ENCODE measurements around the gene SF3B3. TPM values are rescaled to one million over a fixed set of nuclear protein-coding genes. Genes with fewer than 3 reads are reported as not detected.

SF3B3 gene
- total and polyA plus RNA-seq, 2 of the 13 experiments (the other 11 are each of a cell fraction or from before 2014, with no cell fraction given): 157 to 500 TPM

- Histone ChIP-seq H3K79me2 (ENCODE audit: insufficient read depth, low read length) (peaks cover 43% of the 10 kb centered on the region), H3K27ac (ENCODE audit: extremely low read length, insufficient read depth, low read length) (no peak overlapping the region), H3K4me3 (replicated peaks in 1 of 3; ENCODE audit: insufficient read depth in 1 of 3, low read depth in 2 of 3, low read length in 3 of 3) (no peak overlapping the region), H3K9ac (ENCODE audit: insufficient read depth, low read depth, low read length) (no peak overlapping the region), H3K36me3 (replicated peaks in 1 of 2; ENCODE audit: control insufficient read depth in 1 of 2, insufficient read depth in 2 of 2, low read length in 2 of 2) (peaks cover 57 to 94% of the 10 kb centered on the region in 2 experiments), H3K4me2 (ENCODE audit: low read depth, low read length) (no peak overlapping the region), H2AFZ (ENCODE audit: low read length) (no peak overlapping the region), H4K20me1 (ENCODE audit: insufficient read depth, low read length) (peaks cover 55% of the 10 kb centered on the region), H3K9me3 (ENCODE audit: low read length) (no peaks in the 10 kb centered on the region), H3K4me1 (ENCODE audit: insufficient read depth, low read length) (no peaks in the 10 kb centered on the region), H3K27me3 (ENCODE audit: control insufficient read depth in 1 of 2, insufficient read depth in 2 of 2, low read length in 2 of 2) (no peaks in the 10 kb centered on the region)
- 67% methylated on average over 1 of the region's 1 CpG for WGBS (ENCODE audit: low lambda C conversion rate)
- no TSS peak for BruUV-seq (replicated peaks)
- FAIRE-seq: no peak
- ChIA-PET POLR2A (no interaction called here), CTCF (ENCODE audit: low intra/inter-chr PET ratio, low total read pairs) (no interaction called here)
- TF ChIP-seq POLR2AphosphoS5 (IDR thresholded peaks at IDR 0.05; ENCODE audit: low read depth, low read length) (0 out of 2 replicates have a peak, but pooled peaks have one; percentile 6), KDM4B (CRISPR knock-in tag; IDR thresholded peaks at IDR 0.05) (no peak), ZFP41 (CRISPR knock-in tag; IDR thresholded peaks at IDR 0.05; ENCODE audit: borderline replicate concordance) (no peak)
- in situ Hi-C loops (cut with HindIII; ENCODE audit: extremely low pct_ligation_motif_present, low pct_unique_long_range_greater_than_20kb) (no loop called here), intact Hi-C loops (cut with micrococcal nuclease; ENCODE audit: unreplicated experiment) (no loop called here)
- no peak for DNase-seq (ENCODE audit: low spot score)
- ATAC-seq: no peak
These were observed 26.5 kb downstream of the SF3B3 start for GRCh38 chr16:70550082-70550481.

- no peak for ATAC-seq
- TF ChIP-seq RBFOX2 (IDR thresholded peaks at IDR 0.05; ENCODE audit: low read depth, low read length) (0 out of 2 replicates have a peak, but pooled peaks have one; percentile 30), NBN (conservative IDR thresholded peaks at IDR 0.05) (no peak)
- POLR2A ChIA-PET: interaction anchor here (0.6 to 1.5 kb wide), 2 partner anchors 18 to 27 kb away, joined by 3 read pairs; no protein-coding TSS in a partner anchor
- intact Hi-C loops (cut with micrococcal nuclease; ENCODE audit: unreplicated experiment) (no loop called here), in situ Hi-C loops (cut with HindIII; ENCODE audit: extremely low pct_ligation_motif_present, low pct_unique_long_range_greater_than_20kb) (no loop called here)
- FAIRE-seq: no peak
- H3K4me3 ChIP-seq (replicated peaks in 1 of 3; ENCODE audit: insufficient read depth in 1 of 3, low read depth in 2 of 3, low read length in 3 of 3): no peak overlapping the region
- H3K27ac ChIP-seq (ENCODE audit: extremely low read length, insufficient read depth, low read length): no peak overlapping the region
- no peaks in the 10 kb centered on the region for H3K4me1 ChIP-seq (ENCODE audit: insufficient read depth, low read length)
- no peak overlapping the region for H2AFZ ChIP-seq (ENCODE audit: low read length)
- CTCF ChIA-PET (ENCODE audit: low intra/inter-chr PET ratio, low total read pairs): no interaction called here
- no peak overlapping the region for H3K4me2 ChIP-seq (ENCODE audit: low read depth, low read length)
- peaks cover 63 to 95% of the 10 kb centered on the region in 2 experiments for H3K36me3 ChIP-seq (replicated peaks in 1 of 2; ENCODE audit: control insufficient read depth in 1 of 2, insufficient read depth in 2 of 2, low read length in 2 of 2)
- BruUV-seq (replicated peaks): no TSS peak
- H3K9me3 ChIP-seq (ENCODE audit: low read length): no peaks in the 10 kb centered on the region
- no peaks in the 10 kb centered on the region for H3K27me3 ChIP-seq (ENCODE audit: control insufficient read depth in 1 of 2, insufficient read depth in 2 of 2, low read length in 2 of 2)
- peaks cover 49% of the 10 kb centered on the region for H4K20me1 ChIP-seq (ENCODE audit: insufficient read depth, low read length)
- H3K9ac ChIP-seq (ENCODE audit: insufficient read depth, low read depth, low read length): no peak overlapping the region
- WGBS (ENCODE audit: low lambda C conversion rate): 95% methylated on average over 3 of the region's 3 CpGs
- no peak for DNase-seq (ENCODE audit: low spot score)
- H3K79me2 ChIP-seq (ENCODE audit: insufficient read depth, low read length): peaks cover 39% of the 10 kb centered on the region
These were observed 28.2 kb downstream of the SF3B3 start for GRCh38 chr16:70551788-70552187.
